Right lobe of liver (tissue), 4 donors: Measurements from ENCODE around the gene RBM39.

ENCODE experiments used
- CTCF ChIP-seq, 4 donors: fragments of 200-600 bp in 3 of 4; fragments of 450-650 bp in 1 of 4; IDR thresholded peaks; one replicate each; pipeline versions ENCODE4 v1.5.1 to v1.8.0; 2016 to 2022; ENCODE audit warnings: antibody characterized with exemption in 4 of 4, mild to moderate bottlenecking in 2 of 4
- POLR2A ChIP-seq: fragments of 450-650 bp; IDR thresholded peaks from one replicate; pipeline ENCODE4 v1.6.1; 2017; ENCODE audit warnings: antibody characterized with exemption, mild to moderate bottlenecking
- donor health status: DM: no; HTN: no; CAD: no.
- donor health status: DM: no; HTN: no; CAD: no.
- donor health status: DM: no; HTN: yes; CAD: no.

GRCh38 chr20:35669221-35669620, 72.8 kb downstream of the RBM39 start:
- TF ChIP-seq CTCF (IDR thresholded peaks at IDR 0.05): no peak
- TF ChIP-seq POLR2A: no peak
